Stomach (tissue), 9 donors: ENCODE results near the gene ZNF169. TPM values are rescaled to one million over a fixed set of nuclear protein-coding genes. Genes with fewer than 3 reads are reported as not detected.
"Not testable (repeated sequence)": the region's sequence is repeated elsewhere in the genome, so short reads cannot be mapped to it uniquely, and the experiment has no call there.

ENCODE experiments used
- DNase-seq, 2 donors: peaks; one replicate each; pipeline versions ENCODE4 v3.0.0 to v3.0.0-alpha.2; 2013 to 2019
- H3K27ac ChIP-seq, 5 donors: fragments of 200-600 bp in 4 of 5; sonication (generic) in 4 of 5; one replicate each; pipeline ENCODE4 v1.5.1; 2013 to 2019; ENCODE audit warnings: mild to moderate bottlenecking in 1 of 5, moderate library complexity in 1 of 5
- H3K27me3 ChIP-seq, 3 donors: fragments of 200-600 bp; sonication (generic); one replicate each; pipeline ENCODE4 v1.5.1; 2017 to 2019; ENCODE audit warnings: mixed run types in 1 of 3
- H3K36me3 ChIP-seq, 4 donors: fragments of 200-600 bp; sonication (generic); 1 replicate in 3 of 4; 2 replicates in 1 of 4; pipeline ENCODE4 v1.5.1; 2016 to 2019
- H3K4me1 ChIP-seq, 4 donors: fragments of 200-600 bp; sonication (generic); one replicate each; pipeline ENCODE4 v1.5.1; 2016 to 2019
- H3K4me3 ChIP-seq, 4 donors: fragments of 200-600 bp; sonication (generic) in 3 of 4; one replicate each; pipeline ENCODE4 v1.5.1; 2016 to 2019; ENCODE audit warnings: mild to moderate bottlenecking in 1 of 4
- H3K9me3 ChIP-seq, 4 donors: fragments of 200-600 bp; sonication (generic); one replicate each; pipeline ENCODE4 v1.5.1; 2016 to 2019
- EP300 ChIP-seq: sonication (generic); formaldehyde crosslinking; IDR thresholded peaks from one replicate; pipeline ENCODE4 v1.6.1; 2017; ENCODE audit warnings: antibody characterized with exemption
- POLR2A ChIP-seq, 4 donors: fragments of 450-650 bp; IDR thresholded peaks; one replicate each; pipeline ENCODE4 v1.6.1; 2016; ENCODE audit warnings: antibody characterized with exemption in 4 of 4, control low read depth in 2 of 4, mild to moderate bottlenecking in 1 of 4, moderate library complexity in 1 of 4
- POLR2AphosphoS5 ChIP-seq, 3 donors: sonication (generic); formaldehyde crosslinking; IDR thresholded peaks; one replicate each; pipeline ENCODE4 v1.6.1; 2016; ENCODE audit warnings: antibody characterized with exemption in 3 of 3
- WGBS, 5 donors: extraction: QIAGEN DNeasy Blood & Tissue Kit in 3 of 5; methylation state at CpG; one replicate each; pipeline versions ENCODE4 v1.1.5 to v1.1.7; 2013 to 2018; 5-methylcytosine and 5-hydroxymethylcytosine counted together
- intact Hi-C: fragments of 100-400 bp; cut with DNase I; formaldehyde crosslinking; loops from one replicate; pipeline ENCODE4 v1.15.1; 2023; ENCODE audit warnings: low total_unique reads
- polyA plus RNA-seq, 3 donors: library from polyadenylated mRNA; stranded (reverse); fragments of 200-250 nt; gene quantifications; one replicate each; pipeline ENCODE4 v1.2.3, GENCODE V29; 2013
- total RNA-seq, 5 donors: library from RNA; depleted of rRNA; stranded (reverse); fragments of >200 nt; gene quantifications; one replicate each; pipeline versions ENCODE4 v1.1.0 to v1.2.3, GENCODE V29; 2014 to 2016
- TF ChIP-seq, protein P1 (sequence below), 7 experiments: fragments of 450-650 bp in 4 of 7; fragments of 200-600 bp in 3 of 7; sonication (generic) in 3 of 7; IDR thresholded peaks; one replicate each; pipeline ENCODE4 v1.5.1; 2016 to 2019; ENCODE audit warnings: antibody characterized with exemption in 7 of 7, control low read depth in 2 of 7, mild to moderate bottlenecking in 1 of 7
- donor health status: healthy with polysubstance abuse.
- donor health status: Bipolar disorder and iron deficiency.
- donor health status: healthy.

ZNF169 gene
- total and polyA plus RNA-seq, 8 donors, result 0.93 to 13.2 (median 3.1) TPM

DNA sequence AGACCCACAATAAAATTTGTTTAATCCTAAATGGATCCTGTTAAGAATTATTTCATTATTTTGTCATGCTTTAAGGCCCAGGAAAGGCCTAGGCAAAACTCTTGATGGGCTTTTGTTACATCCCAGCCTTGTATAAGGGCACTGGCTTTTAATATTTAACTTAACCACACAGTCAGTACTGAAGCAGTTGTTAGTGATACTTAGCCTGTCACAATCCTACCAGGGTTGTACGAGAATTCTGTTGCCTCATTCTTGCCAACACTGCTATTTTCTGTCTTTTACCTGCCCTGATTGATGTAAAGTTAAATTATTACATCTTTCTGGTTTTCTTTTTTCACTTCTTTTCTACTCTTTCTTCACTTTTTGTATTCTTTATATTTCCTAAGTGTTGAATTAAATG, 10.9 kb downstream of the ZNF169 start:
- H3K27me3 ChIP-seq, result no peaks in the 10 kb centered on the region
- H3K36me3 ChIP-seq, result peaks cover 0 to 7% (median 1%) of the 10 kb centered on the region in 4 donors
- TF ChIP-seq POLR2A (IDR thresholded peaks at IDR 0.05) (no peak), EP300 (no peak), POLR2AphosphoS5 (IDR thresholded peaks at IDR 0.05) (no peak)
- TF ChIP-seq, protein P1, sequence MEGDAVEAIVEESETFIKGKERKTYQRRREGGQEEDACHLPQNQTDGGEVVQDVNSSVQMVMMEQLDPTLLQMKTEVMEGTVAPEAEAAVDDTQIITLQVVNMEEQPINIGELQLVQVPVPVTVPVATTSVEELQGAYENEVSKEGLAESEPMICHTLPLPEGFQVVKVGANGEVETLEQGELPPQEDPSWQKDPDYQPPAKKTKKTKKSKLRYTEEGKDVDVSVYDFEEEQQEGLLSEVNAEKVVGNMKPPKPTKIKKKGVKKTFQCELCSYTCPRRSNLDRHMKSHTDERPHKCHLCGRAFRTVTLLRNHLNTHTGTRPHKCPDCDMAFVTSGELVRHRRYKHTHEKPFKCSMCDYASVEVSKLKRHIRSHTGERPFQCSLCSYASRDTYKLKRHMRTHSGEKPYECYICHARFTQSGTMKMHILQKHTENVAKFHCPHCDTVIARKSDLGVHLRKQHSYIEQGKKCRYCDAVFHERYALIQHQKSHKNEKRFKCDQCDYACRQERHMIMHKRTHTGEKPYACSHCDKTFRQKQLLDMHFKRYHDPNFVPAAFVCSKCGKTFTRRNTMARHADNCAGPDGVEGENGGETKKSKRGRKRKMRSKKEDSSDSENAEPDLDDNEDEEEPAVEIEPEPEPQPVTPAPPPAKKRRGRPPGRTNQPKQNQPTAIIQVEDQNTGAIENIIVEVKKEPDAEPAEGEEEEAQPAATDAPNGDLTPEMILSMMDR (IDR thresholded peaks at IDR 0.05), result no peak
- H3K27ac ChIP-seq, result no peak overlapping the region
- no peak for DNase-seq
- H3K4me1 ChIP-seq, result peaks cover 0 to 10% (median 2%) of the 10 kb centered on the region in 4 donors
- H3K4me3 ChIP-seq, result no peak overlapping the region
- peaks cover 0 to 9% (median 5%) of the 10 kb centered on the region in 4 donors for H3K9me3 ChIP-seq
- intact Hi-C loops, result no loop called here
- WGBS, 5 donors, result 80 to 97% (median 90%) methylated on average over 1 of the region's 1 CpG

DNA sequence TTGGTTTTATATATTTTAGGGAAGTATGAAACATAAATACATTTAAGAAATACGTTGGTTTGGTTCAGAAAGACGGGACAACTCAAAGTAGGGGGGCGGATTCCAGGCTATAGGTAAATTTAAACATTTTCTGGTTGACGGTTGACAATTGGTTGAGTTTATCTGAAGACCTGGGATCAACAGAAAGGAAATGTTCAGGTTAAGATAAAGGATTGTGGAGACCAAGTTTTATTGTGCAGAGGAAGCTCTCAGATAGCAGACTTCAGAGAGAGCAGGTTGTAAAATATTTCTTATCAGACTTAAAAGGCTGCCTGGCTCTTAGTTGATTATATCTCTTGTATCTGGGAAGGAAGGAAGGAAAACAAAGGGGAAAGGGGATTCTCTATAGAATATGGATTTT, 17.9 kb downstream of the ZNF169 start:
- intact Hi-C loops, H3K9me3 ChIP-seq, DNase-seq, H3K4me3 ChIP-seq, H3K4me1 ChIP-seq, H3K27ac ChIP-seq, H3K27me3 ChIP-seq: not testable (repeated sequence)
- WGBS, 5 donors, result 80 to 92% (median 87%) methylated on average over 4 of the region's 4 CpGs
- H3K36me3 ChIP-seq, result peaks cover 6 to 38% (median 33%) of the 10 kb centered on the region in 4 donors

DNA sequence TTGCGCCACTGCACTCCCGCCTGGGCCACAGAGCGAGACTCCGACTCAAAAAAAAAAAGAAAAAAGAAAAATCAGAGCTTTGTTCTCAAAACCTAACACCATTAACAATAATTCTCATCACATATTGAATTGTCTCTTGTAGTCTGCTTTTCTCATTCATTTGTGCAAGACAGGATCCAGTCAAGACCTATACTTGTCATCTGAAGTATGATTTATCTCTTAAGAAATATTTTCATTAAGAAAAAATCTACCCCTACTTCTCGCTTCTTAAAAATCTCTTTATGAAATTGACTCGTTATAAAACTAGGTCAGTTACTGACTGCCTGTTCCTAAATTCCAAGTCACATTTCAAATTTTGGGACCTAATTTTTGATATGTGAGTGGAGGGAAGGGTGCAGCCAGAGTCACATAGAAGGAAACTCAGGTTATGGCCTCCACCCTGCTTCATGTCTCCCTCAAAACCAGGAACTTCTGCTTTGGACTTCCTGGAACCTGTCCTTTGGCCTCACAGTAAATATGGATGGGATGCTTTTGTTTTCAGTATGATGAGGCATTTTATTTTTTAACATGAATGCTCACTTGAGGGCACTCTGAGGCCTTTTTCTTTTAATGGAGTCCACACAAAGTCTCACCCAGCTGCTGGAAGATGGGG, 18.9 kb downstream of the ZNF169 start:
- intact Hi-C loops, result no loop called here
- TF ChIP-seq POLR2A (IDR thresholded peaks at IDR 0.05), result no peak
- TF ChIP-seq, protein P1 (IDR thresholded peaks at IDR 0.05), result no peak
- no peak for TF ChIP-seq EP300
- no peak for TF ChIP-seq POLR2AphosphoS5 (IDR thresholded peaks at IDR 0.05)
- H3K4me1 ChIP-seq, result peaks cover 0 to 6% (median 0%) of the 10 kb centered on the region in 4 donors
- H3K27ac ChIP-seq, result peak overlapping the region in 4 of 5 donors; percentile 22 to 75 (median 54)
- no peak for DNase-seq
- no peaks in the 10 kb centered on the region for H3K27me3 ChIP-seq
- no peak overlapping the region for H3K4me3 ChIP-seq
- WGBS, 5 donors, result 94 to 100% (median 99%) methylated on average over 2 to 6 of the region's 6 CpGs
- peaks cover 6 to 48% (median 37%) of the 10 kb centered on the region in 4 donors for H3K36me3 ChIP-seq
- H3K9me3 ChIP-seq, result peaks cover 0 to 10% (median 3%) of the 10 kb centered on the region in 4 donors

DNA sequence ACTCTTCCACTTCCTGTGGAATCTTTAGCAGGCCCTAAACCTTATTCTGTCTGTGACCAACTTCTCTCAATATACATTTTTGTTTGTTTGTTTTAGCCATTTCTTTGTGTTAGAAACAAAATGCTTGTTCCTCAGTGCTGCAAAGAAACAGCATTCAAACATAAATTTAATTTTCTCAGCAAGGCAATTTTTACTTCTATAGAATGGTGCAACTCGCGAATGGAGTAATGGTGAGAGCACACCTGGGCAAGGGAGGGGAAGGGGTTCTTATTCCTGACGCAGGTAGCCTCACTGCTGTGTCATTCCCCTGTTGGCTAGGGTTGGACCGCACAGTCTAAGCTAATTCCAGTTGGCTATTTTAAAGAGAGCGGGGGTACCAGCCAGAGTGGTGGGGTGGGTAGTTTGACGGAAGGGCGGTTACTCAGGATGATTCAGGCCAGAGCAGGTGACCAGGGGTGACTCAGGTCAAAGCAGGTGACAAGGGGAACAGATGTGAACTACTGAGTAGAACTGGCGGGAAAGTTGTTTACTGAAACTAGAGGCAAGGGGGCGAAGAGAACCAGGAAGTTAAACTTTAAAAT, 21.4 kb downstream of the ZNF169 start:
- H3K27ac ChIP-seq, result no peak overlapping the region
- H3K4me3 ChIP-seq, result no peak overlapping the region
- 90 to 98% (median 94%) methylated on average over 9 of the region's 9 CpGs for WGBS, 5 donors
- peaks cover 0 to 10% (median 3%) of the 10 kb centered on the region in 4 donors for H3K9me3 ChIP-seq
- H3K4me1 ChIP-seq, result peaks cover 0 to 6% (median 0%) of the 10 kb centered on the region in 4 donors
- TF ChIP-seq EP300 (no peak), POLR2AphosphoS5 (IDR thresholded peaks at IDR 0.05) (no peak), POLR2A (IDR thresholded peaks at IDR 0.05) (no peak)
- TF ChIP-seq, protein P1 (IDR thresholded peaks at IDR 0.05), result no peak
- no peak for DNase-seq
- H3K27me3 ChIP-seq, result no peaks in the 10 kb centered on the region
- intact Hi-C loops, result no loop called here
- peaks cover 6 to 51% (median 45%) of the 10 kb centered on the region in 4 donors for H3K36me3 ChIP-seq

DNA sequence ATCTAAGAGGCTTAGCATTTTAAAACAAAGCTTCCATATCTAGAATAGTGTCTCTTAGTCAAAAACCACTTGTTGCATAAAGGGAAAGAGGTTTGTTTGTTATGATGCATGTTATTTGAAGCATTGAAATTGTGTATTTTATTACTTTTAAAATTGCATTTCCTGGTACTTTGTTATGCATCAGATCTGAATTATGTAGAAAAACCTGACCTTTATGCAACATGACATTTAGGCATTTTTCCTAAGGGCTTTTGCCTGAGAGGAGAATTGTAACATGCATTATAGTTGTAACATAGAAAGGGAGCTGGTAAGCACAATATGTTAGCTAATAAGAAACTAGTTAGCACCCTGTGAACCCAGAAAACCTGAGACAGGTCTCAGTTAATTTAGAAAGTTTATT, 22.0 kb downstream of the ZNF169 start:
- Histone ChIP-seq H3K27me3 (no peaks in the 10 kb centered on the region), H3K36me3 (peaks cover 6 to 54% (median 47%) of the 10 kb centered on the region in 4 donors), H3K9me3 (peaks cover 0 to 10% (median 3%) of the 10 kb centered on the region in 4 donors), H3K4me1 (peaks cover 0 to 6% (median 0%) of the 10 kb centered on the region in 4 donors), H3K4me3 (no peak overlapping the region), H3K27ac (no peak overlapping the region)
- TF ChIP-seq, protein P1 (IDR thresholded peaks at IDR 0.05), result no peak
- TF ChIP-seq EP300, result no peak
- no peak for TF ChIP-seq POLR2AphosphoS5 (IDR thresholded peaks at IDR 0.05)
- TF ChIP-seq POLR2A (IDR thresholded peaks at IDR 0.05), result no peak
- DNase-seq, result no peak
- intact Hi-C loops, result no loop called here
